GM12892 (cell line): ENCODE results near the gene LENG9.
A peak's percentile ranks its signal among the peaks of the same experiment; 100 is the strongest.
"Not testable (repeated sequence)": the region's sequence is repeated elsewhere in the genome, so short reads cannot be mapped to it uniquely, and the experiment has no call there.

Experiments used
- DNase-seq: peaks from one replicate; pipeline ENCODE4 v3.0.0; 2011; ENCODE audit not compliant: insufficient read length
- FAIRE-seq: peaks from 2 replicates; lab custom pipeline; 2011; peaks lifted over from hg19 to GRCh38; lab: Jason Lieb, UNC
- POLR2A ChIP-seq: IDR thresholded peaks from 2 replicates; pipeline ENCODE4 v1.6.1; 2011; ENCODE audit warnings: low read depth, low read length, control low read depth
- POLR2AphosphoS5 ChIP-seq: IDR thresholded peaks from 2 replicates; pipeline ENCODE4 v1.6.1; 2011; ENCODE audit warnings: low read depth, low read length, control low read depth
- TAF1 ChIP-seq: IDR thresholded peaks from 2 replicates; pipeline ENCODE4 v1.6.1; 2011; ENCODE audit warnings: low read depth, mild to moderate bottlenecking, control low read depth, low read length, borderline replicate concordance

LENG9 gene

GRCh38 chr19:54470991-54471782, 7.6 kb upstream of the LENG9 start:
- FAIRE-seq, result peak; percentile 70
- DNase-seq, result no peak
- TF ChIP-seq POLR2AphosphoS5 (no peak), POLR2A (no peak)

- no peak for DNase-seq
- TF ChIP-seq TAF1 (no peak), POLR2A (no peak), POLR2AphosphoS5 (no peak)
Measured at GRCh38 chr19:54470276-54470887, 6.8 kb upstream of the LENG9 start.

GRCh38 chr19:54469496-54469934, 5.9 kb upstream of the LENG9 start:
- DNase-seq (no peak), FAIRE-seq (no peak)
- TF ChIP-seq TAF1 (no peak), POLR2AphosphoS5 (no peak), POLR2A (no peak)

More at GRCh38 chr19:54470276-54470887, 6.8 kb upstream of the LENG9 start:
- FAIRE-seq, result no peak

- DNase-seq, FAIRE-seq: not testable (repeated sequence)
Measured at GRCh38 chr19:54466110-54466480, 2.5 kb upstream of the LENG9 start.

GRCh38 chr19:54465426-54466109, 2.0 kb upstream of the LENG9 start:
- FAIRE-seq (no peak), DNase-seq (no peak)
- no peak for TF ChIP-seq POLR2AphosphoS5
- no peak for TF ChIP-seq POLR2A
- no peak for TF ChIP-seq TAF1

GRCh38 chr19:54464630-54465425, 1.2 kb upstream of the LENG9 start:
- TF ChIP-seq TAF1 (0 out of 2 replicates have a peak, but pooled peaks have one; percentile 25), POLR2A (peak; percentile 60; the same call in 1 of the 2 replicates), POLR2AphosphoS5 (peak; percentile 53; the same call in 1 of the 2 replicates)
- peak; percentile 36 for FAIRE-seq
- DNase-seq, result peak; percentile 81

GRCh38 chr19:54464044-54464629, 559 bp upstream of the LENG9 start:
- DNase-seq, result no peak
- TF ChIP-seq POLR2AphosphoS5 (no peak), TAF1 (no peak), POLR2A (no peak)
- no peak for FAIRE-seq

- DNase-seq, result no peak
- peak; percentile 33 for FAIRE-seq
- TF ChIP-seq POLR2AphosphoS5 (peak; percentile 18; the same call in 1 of the 2 replicates), TAF1 (no peak), POLR2A (no peak; the same call in 1 of the 2 replicates)
Measured at GRCh38 chr19:54462655-54463530, 685 bp downstream of the LENG9 start.

GRCh38 chr19:54462047-54462654, 1.4 kb downstream of the LENG9 start:
- FAIRE-seq, result no peak
- DNase-seq, result no peak
- TF ChIP-seq TAF1 (no peak), POLR2AphosphoS5 (0 out of 2 replicates have a peak, but pooled peaks have one; percentile 62), POLR2A (peak; percentile 59)
